GM19467 (cell line): ENCODE results near the gene ZNF185.

Experiments used
- ATAC-seq: cut with Tn5 transposase; IDR thresholded peaks from one replicate; pipeline ENCODE4 v1.9.1; 2021; ENCODE audit warnings: mild to moderate bottlenecking, moderate library complexity; ENCODE audit not compliant: unreplicated experiment

ZNF185 gene

GRCh38 chrX:152895121-152895520 is 2.7 kb upstream of the ZNF185 start:
- ATAC-seq: no peak

- no peak for ATAC-seq
These were observed 2.0 kb upstream of the ZNF185 start for GRCh38 chrX:152895724-152896420.

GRCh38 chrX:152896450-152896849 is 1.4 kb upstream of the ZNF185 start:
- no peak for ATAC-seq

GRCh38 chrX:152898442-152898841 is 575 bp downstream of the ZNF185 start:
- no peak for ATAC-seq

GRCh38 chrX:152899111-152899873 is 1.4 kb downstream of the ZNF185 start:
- no peak for ATAC-seq

GRCh38 chrX:152899874-152900719 is 2.2 kb downstream of the ZNF185 start:
- no peak for ATAC-seq

- no peak for ATAC-seq
These were observed 3.1 kb downstream of the ZNF185 start for GRCh38 chrX:152900937-152901445.

GRCh38 chrX:152901816-152902501 is 4.1 kb downstream of the ZNF185 start:
- ATAC-seq: no peak

GRCh38 chrX:152902502-152902820 is 4.6 kb downstream of the ZNF185 start:
- no peak for ATAC-seq

GRCh38 chrX:152903589-152903988 is 5.7 kb downstream of the ZNF185 start:
- ATAC-seq: no peak

GRCh38 chrX:152904151-152905080 is 6.5 kb downstream of the ZNF185 start:
- no peak for ATAC-seq

GRCh38 chrX:152905081-152905420 is 7.2 kb downstream of the ZNF185 start:
- ATAC-seq: no peak

- ATAC-seq: no peak
These were observed 9.3 kb downstream of the ZNF185 start for GRCh38 chrX:152907084-152907651.

- ATAC-seq: no peak
These were observed 10.6 kb downstream of the ZNF185 start for GRCh38 chrX:152908486-152908885.

GRCh38 chrX:152910018-152910417 is 12.2 kb downstream of the ZNF185 start:
- peak; percentile 59 for ATAC-seq

GRCh38 chrX:152912106-152912505 is 14.2 kb downstream of the ZNF185 start:
- no peak for ATAC-seq

GRCh38 chrX:152912641-152913040 is 14.8 kb downstream of the ZNF185 start:
- no peak for ATAC-seq

GRCh38 chrX:152913346-152913745 is 15.5 kb downstream of the ZNF185 start:
- no peak for ATAC-seq

GRCh38 chrX:152913910-152914309 is 16.0 kb downstream of the ZNF185 start:
- ATAC-seq: no peak
